OCI-M1 (cell line): ENCODE data around the gene FERMT1.
"Not testable (repeated sequence)": the region's sequence is repeated elsewhere in the genome, so short reads cannot be mapped to it uniquely, and the experiment has no call there.

Source experiments
- DNase-seq: peaks from one replicate; lab custom pipeline; 2025; lab: John Stamatoyannopoulos, UW

Gene FERMT1

GRCh38 chr20:6039766-6040165 is 83.1 kb downstream of the FERMT1 start:
- no peak for DNase-seq

- no peak for DNase-seq
These were observed 84.6 kb downstream of the FERMT1 start for GRCh38 chr20:6038256-6038655.

- no peak for DNase-seq
These were observed 85.7 kb downstream of the FERMT1 start for GRCh38 chr20:6037082-6037481.

- DNase-seq, result no peak
These were observed 86.6 kb downstream of the FERMT1 start for GRCh38 chr20:6036213-6036612.

GRCh38 chr20:6034134-6034969 is 88.5 kb downstream of the FERMT1 start:
- DNase-seq, result peak; percentile 79

- DNase-seq, result not testable (repeated sequence)
These were observed 89.9 kb downstream of the FERMT1 start for GRCh38 chr20:6032907-6033306.

GRCh38 chr20:6030453-6031080 is 92.3 kb downstream of the FERMT1 start:
- no peak for DNase-seq

GRCh38 chr20:6029538-6029937 is 93.3 kb downstream of the FERMT1 start:
- no peak for DNase-seq

- no peak for DNase-seq
These were observed 94.0 kb downstream of the FERMT1 start for GRCh38 chr20:6028818-6029217.

GRCh38 chr20:6026051-6026450 is 96.8 kb downstream of the FERMT1 start:
- DNase-seq, result no peak
